GM18520 (cell line): ENCODE measurements around the gene PFDN1.

Experiments
- ATAC-seq: cut with Tn5 transposase; IDR thresholded peaks from one replicate; pipeline ENCODE4 v1.9.1; 2021; ENCODE audit not compliant: unreplicated experiment

PFDN1 gene

DNA sequence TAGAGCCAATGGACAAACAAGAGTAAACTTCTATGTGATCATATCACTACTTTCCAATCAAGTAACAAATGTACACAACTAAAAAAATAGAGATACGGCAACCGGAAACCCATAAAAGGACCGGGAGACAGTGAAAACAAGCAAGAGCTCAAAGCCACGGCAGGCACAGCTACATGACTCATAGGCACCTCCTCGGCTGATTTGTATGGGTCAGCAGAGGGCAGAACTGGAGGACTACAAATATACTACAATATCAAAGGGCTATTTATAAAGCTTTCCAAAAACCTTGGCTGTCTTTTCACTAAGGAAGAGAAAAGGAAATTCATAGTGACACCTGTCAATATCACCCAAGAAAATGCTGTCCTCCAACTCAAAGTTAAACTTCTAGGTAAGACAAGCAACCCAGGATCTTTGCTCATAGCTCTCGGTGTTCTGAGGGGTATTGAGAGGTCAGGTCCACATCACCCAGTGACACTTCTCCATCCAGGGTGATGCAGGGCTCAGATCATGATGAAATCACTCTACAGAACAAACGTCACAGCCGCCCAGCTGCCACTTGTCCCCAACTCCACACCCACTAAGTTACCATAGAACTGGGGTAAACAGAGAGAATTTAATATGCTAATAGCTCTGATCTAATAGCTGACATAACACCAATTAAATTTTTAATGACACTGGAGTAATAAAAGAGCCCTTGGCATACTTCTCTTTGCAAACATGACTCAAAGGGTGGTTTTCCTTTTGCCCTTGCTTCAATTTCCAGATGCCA, 41.3 kb downstream of the PFDN1 start:
- no peak for ATAC-seq

DNA sequence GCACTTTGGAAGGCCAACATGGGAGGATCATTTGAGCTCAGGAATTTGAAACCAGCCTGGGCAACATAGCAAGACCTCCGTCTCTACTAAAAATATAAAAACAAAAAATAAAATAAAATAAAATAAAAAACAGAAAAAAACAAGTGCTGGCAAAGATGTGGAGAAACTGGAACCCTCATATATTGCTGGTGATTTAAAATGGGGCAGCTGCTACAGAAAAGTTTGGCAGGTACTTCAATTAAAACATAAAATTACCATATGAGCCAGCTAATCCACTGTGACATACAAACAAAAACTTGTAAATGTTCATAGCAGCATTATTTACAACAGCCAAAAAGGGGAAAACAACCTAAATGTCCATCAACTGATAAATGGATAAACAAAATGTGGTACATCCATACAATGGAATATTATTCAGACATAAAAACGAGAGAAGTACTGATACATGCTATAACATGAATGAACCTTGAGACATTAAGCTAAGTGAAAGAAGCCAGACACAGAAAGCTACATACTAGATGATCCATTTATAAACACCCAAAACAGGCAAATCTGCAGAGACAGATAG, 42.7 kb downstream of the PFDN1 start:
- ATAC-seq: no peak

DNA sequence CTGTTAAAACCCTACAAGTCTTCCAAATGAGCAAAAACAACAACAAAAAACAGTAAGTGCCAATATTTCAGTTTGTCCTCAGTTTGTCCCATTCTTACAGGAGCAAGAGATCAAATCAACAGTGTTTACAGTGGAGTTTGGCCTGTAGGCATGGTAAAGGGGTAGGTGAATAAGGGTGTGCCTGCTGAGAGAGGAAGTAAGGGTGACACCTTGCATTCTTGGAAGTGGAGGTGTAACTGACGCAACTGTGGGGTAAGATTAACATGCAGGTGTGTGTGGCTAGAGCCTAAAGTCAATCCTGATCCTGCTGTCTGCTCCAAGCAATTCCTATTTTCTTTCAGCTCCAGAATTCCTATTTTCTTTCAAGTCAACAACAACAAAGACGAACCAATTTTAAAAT, 43.4 kb downstream of the PFDN1 start:
- ATAC-seq: no peak

DNA sequence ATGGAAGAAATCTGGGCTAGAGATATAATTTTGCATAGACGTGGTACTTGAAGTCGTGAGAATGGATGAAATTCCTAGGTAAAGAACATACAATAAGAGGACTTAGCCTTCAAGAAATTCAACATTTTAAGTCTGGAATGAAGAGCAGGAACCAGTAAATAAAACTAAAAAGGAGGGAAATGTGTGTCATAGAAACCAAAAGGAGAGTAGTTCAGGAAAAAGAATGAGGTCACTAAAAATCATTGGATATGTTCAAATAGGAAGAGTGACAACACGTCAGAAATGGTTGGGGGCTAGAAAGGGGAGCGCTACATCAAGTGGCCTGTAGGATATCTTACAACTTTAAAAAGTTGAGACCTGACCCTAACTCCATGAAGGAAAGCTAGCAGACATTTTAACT, 44.0 kb downstream of the PFDN1 start:
- no peak for ATAC-seq

DNA sequence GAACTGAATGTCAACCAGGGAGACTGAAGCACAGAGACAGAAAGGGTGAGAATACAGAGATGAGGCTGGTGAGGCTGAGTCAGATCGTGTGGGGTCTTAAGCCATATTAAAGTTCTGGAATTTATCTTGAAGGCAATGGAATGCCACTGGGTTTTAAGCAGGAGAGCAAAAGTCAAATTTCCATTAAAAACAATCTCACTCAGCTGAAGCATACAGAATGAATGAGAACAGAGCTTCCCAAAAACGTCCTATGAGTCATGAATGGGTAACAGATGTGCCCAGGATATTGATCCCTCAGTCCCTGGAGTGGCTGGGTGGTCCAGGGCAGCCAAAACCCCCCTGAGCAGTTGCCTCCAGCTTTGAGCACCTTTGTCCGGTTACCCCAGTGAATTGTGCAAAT, 44.9 kb downstream of the PFDN1 start:
- ATAC-seq: no peak

DNA sequence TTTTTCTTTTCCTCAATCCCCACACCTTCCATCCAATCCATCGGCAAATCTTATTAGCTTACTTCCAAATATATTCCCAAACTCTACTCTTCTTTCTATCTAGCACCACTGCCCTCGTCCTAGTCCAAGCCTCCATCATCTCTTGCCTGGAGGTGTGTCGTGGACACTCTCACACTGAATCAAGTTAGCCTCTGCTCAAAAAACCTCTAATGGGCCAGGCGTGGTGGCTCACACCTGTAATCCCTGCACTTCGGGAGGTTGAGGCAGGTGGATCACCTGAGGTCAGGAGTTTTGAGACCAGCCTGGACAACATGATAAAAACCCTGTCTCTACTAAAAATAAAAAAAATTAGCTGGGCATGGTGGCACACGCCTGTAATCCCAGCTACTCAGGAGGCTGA, 46.2 kb downstream of the PFDN1 start:
- no peak for ATAC-seq

DNA sequence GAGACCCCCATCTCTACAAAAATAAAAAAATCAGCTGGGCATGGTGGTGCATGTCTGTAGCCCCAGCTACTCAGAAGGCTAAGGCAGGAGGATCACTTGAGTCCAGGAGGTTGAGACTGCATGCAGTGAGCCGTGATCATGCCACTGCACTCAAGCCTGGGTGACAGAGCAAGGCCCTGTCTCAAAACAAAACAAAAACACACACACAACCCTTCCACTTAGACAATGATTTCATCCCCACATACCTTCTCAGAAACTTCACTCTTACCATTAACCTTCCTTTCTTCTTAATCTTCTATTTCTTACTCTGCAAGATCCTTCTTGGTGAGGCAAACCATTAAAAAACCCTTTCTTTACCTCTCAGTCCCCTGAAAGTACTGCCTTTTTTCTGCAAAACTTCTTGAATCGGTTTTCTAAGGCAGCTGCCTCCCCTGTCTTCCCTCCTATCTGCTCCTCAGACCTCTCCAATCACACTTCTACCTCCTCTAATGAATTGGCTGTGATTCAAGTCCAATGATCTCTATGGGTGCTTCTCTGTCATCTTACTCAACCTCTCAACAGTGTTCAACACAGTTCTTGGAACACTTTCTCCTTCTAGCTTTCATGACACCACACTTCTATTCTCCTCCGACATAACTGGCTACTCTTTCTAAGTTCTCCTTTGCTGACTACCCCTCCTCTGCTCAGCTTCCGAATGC, 47.3 kb downstream of the PFDN1 start:
- ATAC-seq: no peak

DNA sequence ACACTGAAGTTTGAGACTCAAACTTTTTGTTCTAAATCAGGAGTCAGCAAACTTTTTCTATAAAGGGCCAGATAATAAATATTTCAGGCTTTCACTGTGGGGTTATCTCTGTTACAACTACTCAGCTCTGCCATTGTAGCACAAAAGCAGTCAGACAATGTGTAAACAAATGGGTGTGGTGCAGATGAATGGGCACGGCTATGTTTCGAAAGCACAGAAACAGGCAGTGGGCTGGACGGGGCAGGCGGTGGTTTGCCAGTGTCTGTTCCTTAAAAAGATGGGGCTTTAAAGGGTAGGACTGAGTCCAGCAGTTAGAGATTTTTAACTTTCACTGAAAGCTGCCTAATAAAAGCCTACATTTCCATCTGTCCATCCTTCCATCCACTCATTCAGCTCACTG, 48.9 kb downstream of the PFDN1 start:
- ATAC-seq: no peak

DNA sequence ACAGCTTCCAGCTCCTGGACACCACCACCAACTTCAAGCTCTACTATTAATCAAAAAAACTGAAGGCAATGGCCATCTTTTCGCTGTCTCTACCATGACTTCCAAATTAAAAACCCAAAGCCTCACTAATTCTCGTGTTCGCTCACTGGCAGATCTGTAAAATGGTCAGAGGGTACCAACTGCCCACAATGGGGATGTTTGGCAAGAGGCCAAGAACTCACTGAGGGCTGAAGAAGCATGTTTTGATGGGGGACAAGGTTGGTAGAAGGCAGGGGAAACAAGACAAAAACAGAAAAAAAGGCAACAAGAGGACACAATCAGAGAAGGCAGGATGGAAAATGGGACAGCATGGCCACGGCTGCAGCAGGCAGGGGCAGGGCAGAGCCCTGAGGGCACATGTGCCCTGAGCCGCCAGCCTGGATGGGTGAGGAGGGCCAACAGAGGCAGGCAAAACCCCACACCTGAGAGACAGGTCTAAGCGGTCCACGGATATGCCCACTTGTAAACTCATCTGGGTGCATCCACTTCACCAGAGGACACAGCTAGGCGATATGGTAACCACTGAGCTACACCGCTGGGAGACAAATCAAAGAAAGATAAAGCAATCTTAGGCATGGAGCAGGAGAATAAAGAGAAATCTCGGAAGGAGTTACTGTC, 50.3 kb downstream of the PFDN1 start:
- no peak for ATAC-seq

DNA sequence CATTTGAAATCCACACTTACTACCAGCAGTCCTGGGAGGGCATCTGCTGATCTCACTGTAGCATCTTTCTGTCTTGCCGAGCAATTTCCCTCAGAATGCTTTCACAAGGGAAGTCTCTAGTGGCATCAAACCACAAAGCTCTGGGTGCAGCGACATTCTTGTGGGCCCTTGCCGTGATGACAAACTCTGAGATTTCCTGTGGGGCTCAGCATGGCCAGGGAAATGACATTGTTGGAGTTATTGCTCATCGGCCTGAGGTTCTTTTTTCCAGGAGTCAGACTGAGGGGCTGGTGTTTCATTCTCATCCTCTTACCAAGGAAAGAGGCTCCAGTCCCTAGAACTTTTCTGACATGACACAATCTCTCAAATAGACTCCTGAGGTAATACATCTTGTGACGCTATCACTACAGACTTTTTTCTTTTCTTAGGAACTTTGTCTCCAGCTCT, 51.4 kb downstream of the PFDN1 start:
- ATAC-seq: peak; percentile 58

DNA sequence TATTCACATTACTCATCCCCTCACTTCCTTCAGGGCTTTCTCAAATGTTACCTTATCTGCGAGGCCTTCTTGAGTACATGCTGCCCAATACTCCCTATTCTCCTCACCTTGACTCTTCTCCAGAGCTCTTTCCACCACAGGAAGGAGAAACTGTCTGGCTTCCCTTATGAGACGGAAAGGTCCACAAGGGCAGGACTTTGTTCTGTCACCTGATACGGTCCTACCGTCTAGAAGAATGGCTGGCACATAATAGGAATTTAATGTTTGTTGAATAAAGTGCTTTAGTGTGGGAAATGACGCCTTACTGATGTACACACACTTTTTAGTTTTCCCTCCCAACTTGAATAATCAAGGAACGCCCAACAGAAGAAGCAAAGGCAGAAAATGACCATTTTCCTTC, 52.5 kb downstream of the PFDN1 start:
- no peak for ATAC-seq

DNA sequence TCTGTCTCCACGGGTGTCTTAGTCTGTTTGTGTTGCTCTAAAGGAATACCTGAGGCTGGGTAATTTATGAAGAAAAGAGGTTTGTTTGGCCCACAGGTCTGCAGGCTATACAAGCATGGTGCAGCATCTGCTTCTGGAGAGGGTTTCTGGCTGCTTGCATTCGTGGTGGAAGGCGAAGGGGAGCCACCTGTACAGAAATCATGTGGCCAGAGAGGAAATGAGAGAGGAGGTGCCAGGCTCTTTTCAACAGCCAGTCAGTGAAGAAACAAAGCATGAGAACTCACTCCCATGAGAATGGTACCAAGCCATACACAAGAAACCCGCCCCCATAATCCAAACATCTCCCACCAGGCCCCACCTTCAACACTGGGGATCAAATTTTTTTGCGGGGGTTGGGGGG, 53.4 kb downstream of the PFDN1 start:
- no peak for ATAC-seq

DNA sequence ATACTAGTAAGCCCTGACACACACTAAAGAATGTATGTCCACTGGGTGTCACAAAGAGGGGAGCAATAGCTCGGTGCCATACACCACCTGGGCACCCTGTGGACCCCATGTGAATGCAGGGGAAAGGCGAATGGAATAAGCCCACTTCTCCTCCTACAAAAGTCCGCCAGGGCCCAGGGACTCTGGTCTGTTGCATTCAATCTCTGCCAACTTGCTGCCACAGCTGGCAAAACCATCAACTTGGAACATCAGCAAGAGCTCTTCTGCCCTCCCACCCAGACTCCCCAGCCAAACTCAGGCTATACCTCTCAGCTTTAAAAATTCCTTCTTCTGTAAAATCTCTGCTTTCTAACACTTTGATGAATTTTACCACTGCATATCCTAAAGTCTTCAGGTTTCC, 54.5 kb downstream of the PFDN1 start:
- no peak for ATAC-seq

DNA sequence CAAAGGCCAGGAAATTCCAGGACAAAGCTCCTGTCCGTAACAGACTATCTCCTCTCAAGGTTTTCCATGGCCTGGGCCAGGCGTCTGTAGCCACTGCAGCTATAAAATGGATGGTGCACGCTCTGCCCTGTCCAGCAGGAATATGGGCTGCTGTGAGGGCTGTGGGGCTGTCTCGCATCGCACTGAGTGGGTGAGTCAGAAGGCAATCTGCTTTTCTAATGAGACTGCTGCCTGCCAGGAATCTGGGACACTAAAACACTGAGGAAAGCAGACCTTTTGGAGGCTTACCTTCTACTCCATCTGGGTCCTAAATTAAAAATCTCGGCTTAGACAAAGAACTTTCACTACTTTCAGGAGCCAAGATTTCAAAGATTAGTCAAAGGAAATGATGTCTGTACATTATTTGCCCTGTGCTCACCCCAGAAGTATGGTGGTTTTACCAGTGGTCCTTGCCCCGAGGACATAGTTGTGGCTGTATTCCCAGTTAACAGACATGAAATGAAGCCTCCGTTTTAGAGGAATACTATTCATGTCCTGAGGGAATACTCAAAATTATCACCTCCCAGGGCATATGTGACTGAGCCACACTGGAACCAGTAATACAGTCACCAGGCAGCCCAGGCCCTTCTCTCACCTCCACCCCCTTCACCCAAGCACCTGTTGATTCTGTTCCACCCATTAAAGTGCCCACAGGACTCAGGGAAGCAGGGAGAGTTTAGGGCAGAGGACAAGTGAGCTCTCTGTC, 56.4 kb downstream of the PFDN1 start:
- no peak for ATAC-seq

DNA sequence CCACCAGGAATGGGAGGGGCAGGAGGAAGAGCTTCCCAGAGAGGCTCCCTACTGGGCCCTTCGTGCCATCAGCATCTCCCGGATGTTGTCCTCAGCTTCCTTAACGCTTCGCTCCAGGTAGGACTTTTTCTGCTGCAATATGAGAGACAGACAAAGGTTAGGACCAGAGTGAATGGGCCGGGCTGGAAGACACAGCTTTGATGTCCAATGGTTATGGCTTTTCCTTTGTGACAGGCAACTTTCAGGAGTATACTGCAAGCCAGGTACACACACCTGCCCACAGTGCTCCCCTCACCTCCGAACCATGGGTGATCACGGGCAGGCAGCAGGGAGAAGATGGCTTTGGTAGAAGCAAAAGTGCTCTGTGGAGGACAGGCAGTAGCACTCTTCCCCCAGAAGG, 57.0 kb downstream of the PFDN1 start:
- ATAC-seq: no peak

DNA sequence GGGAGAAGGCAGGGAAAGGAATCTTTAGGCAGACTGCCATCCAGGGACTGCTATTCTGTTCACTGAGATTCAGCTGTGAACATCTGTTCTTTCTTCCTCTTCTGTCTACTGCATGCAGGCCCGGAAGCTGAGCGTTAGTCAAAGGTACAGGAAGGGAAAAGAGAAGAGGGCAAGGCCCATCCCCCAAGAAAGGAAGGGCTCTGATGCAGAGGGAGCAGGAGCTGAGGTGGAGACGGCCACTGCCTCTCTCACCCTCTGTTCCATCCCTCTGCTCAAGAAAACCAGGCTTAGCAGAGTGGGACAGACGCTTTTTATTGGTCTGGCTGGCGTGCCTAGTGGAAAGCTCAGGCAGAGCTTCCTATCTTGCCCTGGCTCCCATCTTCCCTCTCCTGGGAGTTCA, 57.6 kb downstream of the PFDN1 start:
- no peak for ATAC-seq

DNA sequence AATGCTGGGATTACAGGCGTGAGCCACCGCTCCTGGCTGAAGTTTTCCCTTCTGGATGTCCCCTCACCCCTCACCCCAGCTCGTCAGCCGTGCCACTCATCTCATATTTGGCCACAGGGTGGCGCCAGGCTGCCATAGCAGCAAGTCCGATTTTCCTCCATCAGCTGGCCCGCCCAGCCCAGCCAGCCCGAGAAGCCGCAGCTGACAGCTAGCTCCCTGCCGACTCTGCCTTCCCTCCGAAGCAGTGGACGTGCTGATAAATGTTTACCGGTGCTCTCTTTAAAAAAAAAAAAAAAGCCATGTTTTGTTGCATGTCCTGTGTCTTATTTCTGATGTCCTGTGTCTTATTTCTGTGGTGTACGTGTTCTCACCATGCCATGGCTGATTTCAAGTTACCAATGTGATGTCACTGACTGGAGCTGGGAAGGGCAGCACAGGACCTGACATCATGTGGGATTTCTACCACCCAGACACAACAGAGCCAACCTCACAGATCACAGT, 58.3 kb downstream of the PFDN1 start:
- peak; percentile 58 for ATAC-seq

DNA sequence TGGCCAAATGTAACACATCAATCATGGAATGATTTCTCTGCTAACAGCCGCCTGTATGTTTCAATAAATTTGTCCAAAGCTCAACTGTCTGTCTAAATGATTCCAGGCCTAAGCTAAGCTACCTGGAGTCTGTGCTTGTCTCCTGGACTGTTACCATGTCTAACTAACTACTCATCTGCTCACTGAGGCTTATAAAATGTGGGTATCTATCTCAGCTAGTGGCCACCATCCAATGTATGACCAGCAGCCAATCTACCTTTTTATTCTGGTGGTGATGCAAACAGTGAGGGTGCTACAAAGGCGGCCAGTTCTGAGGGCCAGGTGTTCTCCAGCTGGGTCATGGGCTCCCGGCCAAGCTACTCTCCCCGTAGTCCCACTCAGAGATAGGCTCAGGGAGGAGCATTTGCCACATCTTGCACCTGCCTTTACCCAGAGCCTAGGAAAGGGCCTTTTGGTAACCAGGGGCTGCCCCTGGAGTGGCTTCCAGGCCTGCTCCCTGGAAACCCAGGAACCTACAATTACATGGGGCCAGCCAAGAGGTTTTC, 59.1 kb downstream of the PFDN1 start:
- ATAC-seq: no peak

DNA sequence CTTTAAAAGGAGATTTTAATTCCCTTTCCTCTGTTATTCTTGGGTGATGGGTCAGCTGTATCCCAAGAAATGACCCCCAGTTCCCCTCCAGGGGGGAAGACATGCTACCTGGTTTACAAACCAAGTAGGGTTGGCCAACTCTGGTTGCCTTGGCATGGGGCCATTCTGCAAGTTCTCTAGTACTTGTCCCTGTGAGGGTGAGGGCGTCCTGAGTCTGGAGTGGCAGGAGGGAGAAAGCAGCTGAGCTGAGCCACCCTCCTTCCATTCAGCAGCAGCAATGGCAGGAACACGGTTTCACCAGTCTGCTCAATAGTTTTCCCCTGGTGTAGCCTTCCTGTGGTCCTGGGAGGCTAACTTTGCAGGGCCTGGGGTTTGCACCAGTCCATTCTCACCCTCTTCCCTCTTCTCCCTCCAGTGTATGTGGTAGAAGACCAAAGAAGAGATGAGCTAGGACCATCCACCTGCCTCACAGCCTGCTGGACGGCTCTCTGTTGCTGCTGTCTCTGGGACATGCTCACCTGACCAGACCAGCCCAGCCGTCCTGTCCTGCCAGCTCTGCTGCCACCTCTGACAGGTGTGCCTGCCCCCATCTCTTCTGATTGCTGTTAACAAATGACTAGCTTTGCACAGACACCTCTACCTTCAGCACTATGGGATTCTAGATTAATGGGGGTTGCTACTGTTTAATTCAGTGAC, 59.9 kb downstream of the PFDN1 start:
- ATAC-seq: no peak

DNA sequence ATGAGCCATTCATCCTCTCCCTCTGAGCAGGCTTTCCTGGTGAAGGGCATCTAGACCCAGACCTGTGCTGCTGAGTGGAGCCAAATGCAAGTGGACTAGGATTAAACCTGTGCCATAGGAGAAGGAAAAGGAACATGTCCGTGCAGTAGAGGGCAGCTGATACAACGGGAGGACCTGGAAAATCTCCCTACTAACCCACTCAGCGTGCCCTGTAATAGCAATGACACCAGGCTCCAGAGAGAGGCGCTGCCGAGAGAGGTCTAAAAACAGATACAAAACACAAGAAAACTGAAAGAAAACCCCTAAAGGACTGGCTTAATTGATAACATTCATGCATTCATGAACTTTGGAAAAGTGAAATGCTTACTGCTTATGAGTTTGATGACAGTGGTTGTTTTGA, 60.8 kb downstream of the PFDN1 start:
- ATAC-seq: no peak
